ENCODE results near the gene IFITM10. TPM values are rescaled to one million over a fixed set of nuclear protein-coding genes. Genes with fewer than 3 reads are reported as not detected.

The IFITM10 gene
- total RNA-seq, 1 experiment from 2014 or later = 0.59 TPM

DNA sequence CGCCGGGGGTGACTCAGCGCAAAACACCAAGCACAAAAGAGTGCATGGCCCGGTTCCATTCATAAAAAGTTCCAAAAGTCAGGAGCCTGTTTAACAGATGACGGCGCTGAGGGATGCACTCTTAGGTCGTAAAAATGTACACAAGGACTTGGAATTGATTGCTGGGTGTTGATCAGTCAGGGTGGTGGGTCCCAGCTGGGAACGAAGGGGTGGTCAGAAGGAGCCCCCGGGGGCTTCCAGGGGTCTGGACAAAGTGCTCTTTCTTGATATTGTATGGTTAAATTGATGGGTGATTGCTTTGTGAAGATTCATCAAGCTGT is 20.7 kb downstream of the IFITM10 start:
- Histone ChIP-seq H3K79me2 (ENCODE audit: insufficient read depth, low read length) (no peaks in the 10 kb centered on the region), H4K91ac (ENCODE audit: insufficient read length, low read depth, low read length) (no peak overlapping the region), H3K27ac (ENCODE audit: insufficient read length, low read depth, low read length) (no peak overlapping the region), H3K4me2 (ENCODE audit: insufficient read depth, insufficient read length, low read length) (no peak overlapping the region), H3K27me3 (ENCODE audit: insufficient read depth, low read length) (no peaks in the 10 kb centered on the region; the same call in 1 of the 2 replicates), H2AFZ (ENCODE audit: low read length) (no peak overlapping the region), H2BK5ac (ENCODE audit: insufficient read length, low read length) (no peak overlapping the region), H2AK5ac (ENCODE audit: insufficient read length, low read length) (no peak overlapping the region), H4K20me1 (ENCODE audit: control insufficient read depth, insufficient read depth, insufficient read length) (no peaks in the 10 kb centered on the region), H2BK12ac (ENCODE audit: insufficient read length, low read depth, low read length) (no peak overlapping the region), H3K23me2 (ENCODE audit: insufficient read length, low read depth, low read length, poor library complexity, severe bottlenecking) (no peaks in the 10 kb centered on the region), H2BK120ac (ENCODE audit: low read depth, low read length, poor library complexity, severe bottlenecking) (no peak overlapping the region), H2BK20ac (ENCODE audit: low read depth, low read length, poor library complexity, severe bottlenecking) (no peak overlapping the region), H2BK15ac (ENCODE audit: low read depth, low read length) (no peak overlapping the region), H4K8ac (replicated peaks; ENCODE audit: insufficient read length, low read depth, low read length) (no peak overlapping the region), H3K56ac (ENCODE audit: insufficient read length, low read depth, low read length) (no peak overlapping the region), H4K5ac (ENCODE audit: insufficient read length, low read depth, low read length) (no peak overlapping the region), H3K18ac (ENCODE audit: insufficient read length, low read depth, low read length) (no peak overlapping the region), H3K9me3 (ENCODE audit: control insufficient read depth, low read depth, low read length) (no peaks in the 10 kb centered on the region), H3K23ac (ENCODE audit: insufficient read length, low read depth, low read length) (no peak overlapping the region), H3K79me1 (ENCODE audit: insufficient read depth, low read depth, low read length, poor library complexity, severe bottlenecking) (no peaks in the 10 kb centered on the region), H3K14ac (ENCODE audit: insufficient read depth, low read length) (no peak overlapping the region), H3K9ac (ENCODE audit: extremely low read depth, insufficient read length, low read length) (no peak overlapping the region), H3K4ac (ENCODE audit: low read depth, low read length) (no peak overlapping the region), H3T11ph (ENCODE audit: low read length) (no peak overlapping the region), H3K4me1 (ENCODE audit: insufficient read depth, low read length) (no peaks in the 10 kb centered on the region)
- Mint-ChIP-seq H3K4me1 (peaks cover 2 to 3% of the 10 kb centered on the region in 2 experiments; a peak in 2 of 4 replicates), H3K9me3 (peaks cover 0 to 13% of the 10 kb centered on the region in 2 experiments; a peak in 3 of 5 replicates), H3K4me3 (no peak overlapping the region), H3K27ac (no peak overlapping the region), H3K36me3 (ENCODE audit: insufficient read depth in 1 of 3, low read depth in 3 of 3) (no peaks in the 10 kb centered on the region), H3K27me3 (ENCODE audit: low read depth) (peaks cover 88% of the 10 kb centered on the region)
- no peak for DNase-seq
- no CpG with 5 or more reads among the region's 9 CpGs for whole genome bisulfite sequencing (ENCODE audit: extremely low coverage, insufficient read length, low lambda C conversion rate)
- TF ChIP-seq, protein P1, sequence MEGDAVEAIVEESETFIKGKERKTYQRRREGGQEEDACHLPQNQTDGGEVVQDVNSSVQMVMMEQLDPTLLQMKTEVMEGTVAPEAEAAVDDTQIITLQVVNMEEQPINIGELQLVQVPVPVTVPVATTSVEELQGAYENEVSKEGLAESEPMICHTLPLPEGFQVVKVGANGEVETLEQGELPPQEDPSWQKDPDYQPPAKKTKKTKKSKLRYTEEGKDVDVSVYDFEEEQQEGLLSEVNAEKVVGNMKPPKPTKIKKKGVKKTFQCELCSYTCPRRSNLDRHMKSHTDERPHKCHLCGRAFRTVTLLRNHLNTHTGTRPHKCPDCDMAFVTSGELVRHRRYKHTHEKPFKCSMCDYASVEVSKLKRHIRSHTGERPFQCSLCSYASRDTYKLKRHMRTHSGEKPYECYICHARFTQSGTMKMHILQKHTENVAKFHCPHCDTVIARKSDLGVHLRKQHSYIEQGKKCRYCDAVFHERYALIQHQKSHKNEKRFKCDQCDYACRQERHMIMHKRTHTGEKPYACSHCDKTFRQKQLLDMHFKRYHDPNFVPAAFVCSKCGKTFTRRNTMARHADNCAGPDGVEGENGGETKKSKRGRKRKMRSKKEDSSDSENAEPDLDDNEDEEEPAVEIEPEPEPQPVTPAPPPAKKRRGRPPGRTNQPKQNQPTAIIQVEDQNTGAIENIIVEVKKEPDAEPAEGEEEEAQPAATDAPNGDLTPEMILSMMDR (conservative IDR thresholded peaks at IDR 0.05) = no peak

All from H9 (cell line).